ENCODE measurements around the gene SHISA6.

SHISA6 gene

DNA sequence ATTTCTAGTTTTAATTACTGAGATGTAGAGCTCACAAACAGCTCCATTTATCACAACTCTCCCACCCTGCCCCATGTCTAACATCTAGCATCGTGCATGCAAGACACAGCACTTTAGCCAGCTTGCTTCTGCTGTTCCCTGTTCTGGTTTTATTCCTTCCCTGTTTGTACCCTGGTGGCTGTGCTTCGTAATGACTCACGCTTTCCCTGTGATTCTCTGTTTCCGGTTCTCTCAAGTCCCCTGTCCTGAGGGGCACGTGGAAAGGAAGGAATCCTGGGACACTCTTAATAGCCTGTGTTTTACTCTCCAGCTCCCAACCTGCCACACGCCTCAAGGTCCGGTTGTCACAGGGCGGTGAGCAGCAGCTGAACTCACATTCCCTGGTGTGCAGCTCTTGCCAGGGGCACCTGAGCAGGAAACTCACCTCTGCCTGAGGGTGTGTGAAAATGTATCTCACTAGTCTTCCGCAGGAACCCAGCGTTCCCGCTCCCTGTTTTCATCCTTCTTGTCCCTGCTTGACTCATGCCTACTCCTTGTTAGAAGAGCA, 10.6 kb downstream of the SHISA6 start:
- in situ Hi-C loops (cut with MboI; ENCODE audit: low sequenced_read_pairs, unreplicated experiment) = no loop called here
- TF ChIP-seq, protein P1, sequence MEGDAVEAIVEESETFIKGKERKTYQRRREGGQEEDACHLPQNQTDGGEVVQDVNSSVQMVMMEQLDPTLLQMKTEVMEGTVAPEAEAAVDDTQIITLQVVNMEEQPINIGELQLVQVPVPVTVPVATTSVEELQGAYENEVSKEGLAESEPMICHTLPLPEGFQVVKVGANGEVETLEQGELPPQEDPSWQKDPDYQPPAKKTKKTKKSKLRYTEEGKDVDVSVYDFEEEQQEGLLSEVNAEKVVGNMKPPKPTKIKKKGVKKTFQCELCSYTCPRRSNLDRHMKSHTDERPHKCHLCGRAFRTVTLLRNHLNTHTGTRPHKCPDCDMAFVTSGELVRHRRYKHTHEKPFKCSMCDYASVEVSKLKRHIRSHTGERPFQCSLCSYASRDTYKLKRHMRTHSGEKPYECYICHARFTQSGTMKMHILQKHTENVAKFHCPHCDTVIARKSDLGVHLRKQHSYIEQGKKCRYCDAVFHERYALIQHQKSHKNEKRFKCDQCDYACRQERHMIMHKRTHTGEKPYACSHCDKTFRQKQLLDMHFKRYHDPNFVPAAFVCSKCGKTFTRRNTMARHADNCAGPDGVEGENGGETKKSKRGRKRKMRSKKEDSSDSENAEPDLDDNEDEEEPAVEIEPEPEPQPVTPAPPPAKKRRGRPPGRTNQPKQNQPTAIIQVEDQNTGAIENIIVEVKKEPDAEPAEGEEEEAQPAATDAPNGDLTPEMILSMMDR (IDR thresholded peaks at IDR 0.05; ENCODE audit: borderline replicate concordance, control extremely low read depth, extremely low read depth, insufficient read depth, missing control alignments) = no peak
- no peak for DNase-seq (ENCODE audit: low spot score)

DNA sequence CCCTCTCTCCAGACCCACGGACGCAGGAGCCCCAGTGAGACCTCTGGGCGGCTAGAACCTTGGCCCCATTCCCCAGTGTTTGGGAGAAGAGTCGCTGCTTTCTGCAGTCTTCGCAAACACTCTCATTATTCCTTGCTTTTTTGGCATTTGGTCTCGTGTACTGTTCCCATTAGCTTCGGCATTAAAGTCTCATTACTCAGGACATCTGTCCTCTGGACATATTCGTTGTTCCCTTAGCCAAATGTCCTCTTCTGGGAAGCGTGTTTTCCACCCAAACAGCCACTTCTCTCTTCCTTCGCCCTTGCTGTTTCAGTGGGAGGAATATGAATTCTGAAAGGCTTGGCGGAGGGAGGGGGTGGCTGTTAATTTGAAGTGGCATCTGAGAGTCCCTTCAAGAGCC, 11.1 kb downstream of the SHISA6 start:
- no peak for DNase-seq (ENCODE audit: low spot score)
- in situ Hi-C loops (cut with MboI; ENCODE audit: low sequenced_read_pairs, unreplicated experiment) = no loop called here
- TF ChIP-seq, protein P1 (IDR thresholded peaks at IDR 0.05; ENCODE audit: borderline replicate concordance, control extremely low read depth, extremely low read depth, insufficient read depth, missing control alignments) = no peak

DNA sequence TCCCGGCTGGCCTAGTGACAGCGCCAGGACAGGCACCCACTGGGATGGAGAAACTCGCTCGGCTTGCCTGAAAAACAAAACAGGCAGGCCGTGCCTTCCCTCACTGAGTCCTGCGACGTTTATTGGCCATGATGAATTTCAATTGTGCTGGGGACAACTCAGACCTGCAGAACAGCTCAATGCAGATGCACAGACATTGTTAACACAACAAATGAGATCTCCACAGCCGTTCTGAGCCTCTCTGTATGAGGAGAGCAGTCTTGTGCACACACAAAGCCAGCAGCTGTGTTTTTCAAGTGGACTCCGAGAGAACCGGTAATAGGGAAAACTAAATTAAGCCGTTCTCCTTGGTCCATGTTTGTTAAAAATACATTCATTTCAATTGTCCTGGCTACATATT, 15.9 kb downstream of the SHISA6 start:
- TF ChIP-seq, protein P1 (IDR thresholded peaks at IDR 0.05; ENCODE audit: borderline replicate concordance, control extremely low read depth, extremely low read depth, insufficient read depth, missing control alignments) = no peak
- in situ Hi-C loops (cut with MboI; ENCODE audit: low sequenced_read_pairs, unreplicated experiment) = no loop called here
- DNase-seq (ENCODE audit: low spot score) = no peak

DNA sequence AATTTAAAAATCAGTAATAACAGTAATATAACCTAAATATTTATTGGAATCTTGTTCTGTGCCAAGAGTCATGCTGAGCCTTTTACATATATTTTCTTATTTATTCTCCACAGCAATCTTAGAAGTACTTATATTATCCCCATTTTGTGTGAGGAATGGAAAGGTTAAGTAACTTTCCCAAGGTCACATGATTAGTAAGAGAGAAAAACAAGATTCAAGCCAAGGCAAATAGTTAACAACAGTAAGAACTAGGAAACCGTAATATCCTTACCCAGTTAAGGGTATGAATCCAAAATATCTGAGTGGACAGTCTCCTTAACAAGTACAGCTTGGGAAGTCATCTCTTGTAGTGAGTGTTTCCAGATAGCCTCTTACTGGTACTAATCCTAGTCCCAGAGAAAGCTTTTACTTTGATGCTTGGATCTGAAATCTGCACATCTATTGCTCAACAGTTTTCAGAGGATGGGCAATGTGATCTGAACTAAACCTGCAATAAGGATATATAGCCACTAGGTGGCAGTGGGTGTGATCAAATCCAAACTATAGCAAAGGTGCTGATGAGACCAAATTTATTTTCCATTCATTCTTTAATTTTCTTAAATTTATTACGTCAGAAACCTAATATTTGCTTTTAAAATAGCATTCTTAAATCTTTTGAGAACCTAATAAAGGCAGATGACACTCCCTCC, 23.3 kb downstream of the SHISA6 start:
- DNase-seq (ENCODE audit: low spot score) = no peak
- TF ChIP-seq, protein P1 (IDR thresholded peaks at IDR 0.05; ENCODE audit: borderline replicate concordance, control extremely low read depth, extremely low read depth, insufficient read depth, missing control alignments) = no peak
- in situ Hi-C loops (cut with MboI; ENCODE audit: low sequenced_read_pairs, unreplicated experiment) = no loop called here

DNA sequence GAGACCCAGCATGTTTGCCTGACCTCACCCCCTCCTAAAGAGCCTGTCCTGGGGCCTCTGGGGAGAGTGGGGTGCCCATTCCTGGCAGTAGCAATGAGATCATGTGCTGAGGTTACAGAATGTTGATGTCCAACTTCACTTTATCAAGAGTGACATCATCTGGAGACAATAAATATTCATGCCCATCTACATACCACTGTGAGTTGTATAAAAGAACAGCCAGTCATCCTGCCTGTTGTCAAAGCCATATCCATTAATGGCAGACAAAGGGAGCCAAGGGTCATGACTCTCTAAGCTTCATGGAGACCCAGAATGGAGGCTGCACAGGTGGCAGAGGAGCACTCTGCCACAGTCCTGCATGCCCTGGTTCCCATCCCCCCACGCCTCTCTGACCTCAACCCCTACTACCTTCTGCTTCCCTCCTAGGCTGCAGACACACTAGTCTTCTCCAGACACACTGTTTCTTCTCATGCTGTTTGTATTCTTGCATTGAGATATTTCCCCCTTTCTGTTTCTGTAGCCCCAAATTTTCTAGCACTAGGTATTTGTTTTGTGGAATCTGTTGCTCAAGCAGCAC, 27.1 kb downstream of the SHISA6 start:
- no peak for DNase-seq (ENCODE audit: low spot score)
- in situ Hi-C loops (cut with MboI; ENCODE audit: low sequenced_read_pairs, unreplicated experiment) = no loop called here
- TF ChIP-seq, protein P1 (IDR thresholded peaks at IDR 0.05; ENCODE audit: borderline replicate concordance, control extremely low read depth, extremely low read depth, insufficient read depth, missing control alignments) = no peak

DNA sequence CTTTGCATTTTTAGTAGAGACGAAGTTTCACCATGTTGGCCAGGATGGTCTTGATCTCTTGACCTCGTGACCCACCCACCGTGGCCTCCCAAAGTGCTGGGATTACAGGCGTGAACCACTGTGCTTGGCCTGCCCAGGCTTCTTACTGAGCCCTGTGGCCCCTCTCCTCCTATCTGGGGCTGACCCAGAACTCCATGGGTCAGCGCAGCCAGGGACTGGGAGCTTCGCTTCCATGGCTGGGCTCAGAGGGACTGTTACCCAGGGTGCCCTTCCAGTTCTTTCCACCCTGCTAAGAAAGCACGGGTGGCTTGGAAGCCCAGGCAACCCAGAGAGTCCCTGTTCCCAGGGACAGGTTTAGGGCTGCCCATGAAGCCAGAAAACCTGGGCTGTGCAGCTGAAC, 28.2 kb downstream of the SHISA6 start:
- in situ Hi-C loops (cut with MboI; ENCODE audit: low sequenced_read_pairs, unreplicated experiment) = no loop called here
- no peak for DNase-seq (ENCODE audit: low spot score)
- TF ChIP-seq, protein P1 (IDR thresholded peaks at IDR 0.05; ENCODE audit: borderline replicate concordance, control extremely low read depth, extremely low read depth, insufficient read depth, missing control alignments) = no peak

Data from GM13976 (cell line).